Neural progenitor cell (in vitro differentiated cells): ENCODE data around the gene CLRN3.

Source experiments
- CTCF ChIP-seq: fragments of 200-600 bp; sonication (generic); IDR thresholded peaks from 2 replicates; pipeline ENCODE4 v1.5.1; 2017; ENCODE audit warnings: antibody characterized with exemption, mild to moderate bottlenecking
- EZH2 ChIP-seq: fragments of 200-600 bp; sonication (generic); IDR thresholded peaks from 2 replicates; pipeline ENCODE4 v1.6.1; 2017; ENCODE audit warnings: antibody characterized with exemption, mild to moderate bottlenecking, moderate library complexity

GRCh38 chr10:127869329-127869728 is 23.4 kb downstream of the CLRN3 start:
- TF ChIP-seq CTCF (no peak), EZH2 (no peak)
